Mesothelial cell of epicardium (in vitro differentiated cells): ENCODE results near the gene CAMKMT. TPM values are rescaled to one million over a fixed set of nuclear protein-coding genes. Genes with fewer than 3 reads are reported as not detected.

Source experiments
- DNase-seq, 2 experiments: peaks; one replicate each; pipeline ENCODE4 v3.0.0; 2021; ENCODE audit warnings: low spot score in 2 of 2; ENCODE audit not compliant: unreplicated experiment in 2 of 2
- H3K27ac Mint-ChIP-seq: 2 replicates; pipeline ENCODE4 v1.8.0; 2021; ENCODE audit warnings: mixed read lengths
- H3K27me3 Mint-ChIP-seq: 2 replicates; pipeline ENCODE4 v1.8.0; 2021; ENCODE audit warnings: low read depth, mixed read lengths
- H3K36me3 Mint-ChIP-seq: 2 replicates; pipeline ENCODE4 v1.8.0; 2021; ENCODE audit warnings: mixed read lengths
- H3K4me1 Mint-ChIP-seq: 2 replicates; pipeline ENCODE4 v1.8.0; 2021; ENCODE audit warnings: mixed read lengths
- H3K4me3 Mint-ChIP-seq: 2 replicates; pipeline ENCODE4 v1.8.0; 2021; ENCODE audit warnings: mild to moderate bottlenecking, moderate library complexity, mixed read lengths
- H3K9me3 Mint-ChIP-seq: 2 replicates; pipeline ENCODE4 v1.8.0; 2021; ENCODE audit warnings: mixed read lengths
- total RNA-seq: library from RNA; stranded (reverse); gene quantifications from 3 replicates; pipeline ENCODE4 v1.2.1, GENCODE V29; 2021
- TF ChIP-seq, protein P1 (sequence below): fragments of 200-600 bp; sonication (generic); IDR thresholded peaks from one replicate; pipeline ENCODE4 v1.5.0; 2021; ENCODE audit warnings: antibody characterized with exemption; ENCODE audit not compliant: unreplicated experiment

The CAMKMT gene
- total RNA-seq, 1 donor from 2014 or later = 8.3 TPM

DNA sequence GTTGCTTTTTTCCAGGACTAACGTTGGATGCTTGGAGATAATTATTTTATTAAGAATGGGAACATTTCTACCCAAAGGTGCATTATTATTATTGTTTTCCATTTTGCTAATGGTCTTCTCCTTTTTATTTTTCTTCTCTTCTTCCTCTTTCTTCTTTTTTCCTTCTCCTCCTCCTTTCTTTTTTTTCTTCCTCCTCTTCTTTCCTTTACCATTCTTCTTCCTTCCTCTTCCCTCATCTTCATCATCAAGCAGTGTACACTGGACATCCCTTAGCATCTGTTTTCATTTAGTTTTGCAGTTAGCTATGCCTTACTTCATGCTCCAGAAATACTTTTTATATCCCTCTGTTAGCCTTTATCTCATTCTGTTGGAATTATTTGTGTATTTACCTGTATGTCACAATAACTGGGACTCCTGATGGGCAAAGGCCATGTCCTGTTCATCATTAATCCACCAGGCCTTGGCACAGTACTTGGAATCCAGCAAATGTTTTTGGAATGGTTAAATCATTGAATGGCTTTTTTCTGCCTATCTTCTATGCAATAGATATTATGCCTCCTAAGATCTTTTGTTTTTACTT lies 162.7 kb downstream of the CAMKMT start:
- Mint-ChIP-seq H3K9me3 (peaks cover 18% of the 10 kb centered on the region), H3K4me3 (no peak overlapping the region), H3K27me3 (no peaks in the 10 kb centered on the region), H3K27ac (no peak overlapping the region), H3K4me1 (peaks cover 7% of the 10 kb centered on the region), H3K36me3 (peaks cover 8% of the 10 kb centered on the region)
- no peak for DNase-seq
- TF ChIP-seq, protein P1, sequence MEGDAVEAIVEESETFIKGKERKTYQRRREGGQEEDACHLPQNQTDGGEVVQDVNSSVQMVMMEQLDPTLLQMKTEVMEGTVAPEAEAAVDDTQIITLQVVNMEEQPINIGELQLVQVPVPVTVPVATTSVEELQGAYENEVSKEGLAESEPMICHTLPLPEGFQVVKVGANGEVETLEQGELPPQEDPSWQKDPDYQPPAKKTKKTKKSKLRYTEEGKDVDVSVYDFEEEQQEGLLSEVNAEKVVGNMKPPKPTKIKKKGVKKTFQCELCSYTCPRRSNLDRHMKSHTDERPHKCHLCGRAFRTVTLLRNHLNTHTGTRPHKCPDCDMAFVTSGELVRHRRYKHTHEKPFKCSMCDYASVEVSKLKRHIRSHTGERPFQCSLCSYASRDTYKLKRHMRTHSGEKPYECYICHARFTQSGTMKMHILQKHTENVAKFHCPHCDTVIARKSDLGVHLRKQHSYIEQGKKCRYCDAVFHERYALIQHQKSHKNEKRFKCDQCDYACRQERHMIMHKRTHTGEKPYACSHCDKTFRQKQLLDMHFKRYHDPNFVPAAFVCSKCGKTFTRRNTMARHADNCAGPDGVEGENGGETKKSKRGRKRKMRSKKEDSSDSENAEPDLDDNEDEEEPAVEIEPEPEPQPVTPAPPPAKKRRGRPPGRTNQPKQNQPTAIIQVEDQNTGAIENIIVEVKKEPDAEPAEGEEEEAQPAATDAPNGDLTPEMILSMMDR = no peak

DNA sequence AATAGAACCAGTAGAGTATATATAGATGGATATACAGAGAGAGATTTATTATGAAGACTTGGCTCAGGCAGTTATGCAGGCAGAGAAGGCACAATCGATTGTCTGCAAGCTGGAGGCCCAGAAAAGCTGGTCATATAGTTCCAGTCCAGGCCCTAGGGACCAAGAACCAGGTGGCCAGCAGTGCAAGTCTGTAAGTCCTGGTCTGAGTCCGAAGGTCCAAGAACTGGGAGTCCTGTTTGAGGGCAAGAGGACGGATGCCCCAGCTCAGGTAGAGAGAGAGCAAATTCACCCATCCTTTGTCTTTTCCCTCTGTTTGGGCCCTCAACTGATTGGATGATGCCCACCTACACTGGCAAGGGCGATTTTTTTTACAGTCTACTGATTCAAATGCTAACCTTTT lies 164.6 kb downstream of the CAMKMT start:
- H3K27me3 Mint-ChIP-seq = no peaks in the 10 kb centered on the region
- H3K4me1 Mint-ChIP-seq = peaks cover 13% of the 10 kb centered on the region
- no peak overlapping the region for H3K4me3 Mint-ChIP-seq
- TF ChIP-seq, protein P1 = no peak
- H3K9me3 Mint-ChIP-seq = peaks cover 9% of the 10 kb centered on the region
- H3K36me3 Mint-ChIP-seq = peaks cover 8% of the 10 kb centered on the region
- DNase-seq = no peak
- H3K27ac Mint-ChIP-seq = no peak overlapping the region

DNA sequence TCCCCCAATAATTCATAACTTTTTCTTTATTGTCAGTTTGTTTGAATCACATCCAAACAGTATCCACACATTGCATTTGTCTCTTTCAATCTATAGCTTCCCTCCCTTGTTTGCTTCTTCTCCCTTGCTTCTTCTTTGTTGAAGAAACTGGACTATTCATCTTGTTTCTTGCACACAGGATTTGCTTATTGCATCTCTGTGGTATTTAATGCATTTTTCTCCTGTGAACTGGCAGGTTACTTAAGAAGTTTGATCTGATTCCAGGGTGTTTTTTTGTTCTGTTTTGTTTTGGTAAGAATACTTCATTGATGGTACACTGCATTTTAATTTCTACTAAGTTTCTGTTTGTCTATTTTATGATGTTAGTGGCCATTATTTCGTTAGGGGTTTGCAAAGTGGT lies 166.8 kb downstream of the CAMKMT start:
- no peak for DNase-seq
- no peak overlapping the region for H3K27ac Mint-ChIP-seq
- H3K36me3 Mint-ChIP-seq = peaks cover 5% of the 10 kb centered on the region

DNA sequence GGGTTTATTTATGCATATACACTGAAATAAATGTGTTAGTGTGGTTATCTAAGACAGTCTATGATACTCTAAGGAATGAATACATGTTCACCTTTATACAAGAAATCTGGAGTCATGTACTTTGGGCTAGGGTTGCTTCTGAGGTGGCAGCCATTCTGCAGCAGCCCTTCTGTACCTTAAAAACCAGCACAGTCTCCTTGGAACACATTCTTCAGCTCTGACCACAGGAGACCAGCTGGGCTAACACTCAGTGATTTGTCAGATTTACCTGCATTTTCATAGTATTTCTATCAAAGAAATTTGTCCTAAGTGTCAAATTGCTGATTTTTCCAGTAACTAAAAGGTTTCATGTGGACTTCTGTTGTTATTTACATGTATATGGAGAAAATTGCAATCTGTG lies 167.7 kb downstream of the CAMKMT start:
- peaks cover 20% of the 10 kb centered on the region for H3K4me1 Mint-ChIP-seq
- no peak for DNase-seq
- peaks cover 9% of the 10 kb centered on the region for H3K36me3 Mint-ChIP-seq
- no peak overlapping the region for H3K27ac Mint-ChIP-seq
- TF ChIP-seq, protein P1 = no peak
- H3K9me3 Mint-ChIP-seq = peaks cover 11% of the 10 kb centered on the region
- no peak overlapping the region for H3K4me3 Mint-ChIP-seq
- no peaks in the 10 kb centered on the region for H3K27me3 Mint-ChIP-seq

More for the DNA sequence above, 166.8 kb downstream of the CAMKMT start:
- Mint-ChIP-seq H3K27me3 (no peaks in the 10 kb centered on the region), H3K9me3 (peaks cover 2% of the 10 kb centered on the region), H3K4me1 (peaks cover 20% of the 10 kb centered on the region), H3K4me3 (no peak overlapping the region)
- TF ChIP-seq, protein P1 = no peak

DNA sequence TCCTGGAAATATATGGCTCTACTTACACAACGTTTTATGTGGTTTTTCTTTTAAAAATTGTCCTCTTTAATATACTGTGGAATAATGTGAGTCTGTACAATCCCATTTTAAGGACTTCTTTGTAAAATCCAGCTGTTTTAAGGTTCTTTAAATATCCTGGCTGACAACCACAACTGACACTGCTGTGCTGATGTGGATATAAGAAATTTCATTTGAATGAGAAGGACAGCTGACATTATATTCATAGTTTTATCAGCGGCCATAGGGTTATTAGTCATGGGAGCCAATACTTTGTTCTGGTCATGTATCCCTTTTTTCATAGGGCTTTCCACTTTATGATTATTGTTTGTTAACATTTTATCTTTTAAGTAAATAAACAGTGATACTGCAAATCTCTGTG lies 169.5 kb downstream of the CAMKMT start:
- Mint-ChIP-seq H3K4me1 (peaks cover 20% of the 10 kb centered on the region), H3K27me3 (no peaks in the 10 kb centered on the region), H3K9me3 (peaks cover 13% of the 10 kb centered on the region), H3K4me3 (no peak overlapping the region), H3K27ac (peak overlapping the region; percentile 25), H3K36me3 (peaks cover 9% of the 10 kb centered on the region)
- no peak for DNase-seq
- TF ChIP-seq, protein P1 = no peak

DNA sequence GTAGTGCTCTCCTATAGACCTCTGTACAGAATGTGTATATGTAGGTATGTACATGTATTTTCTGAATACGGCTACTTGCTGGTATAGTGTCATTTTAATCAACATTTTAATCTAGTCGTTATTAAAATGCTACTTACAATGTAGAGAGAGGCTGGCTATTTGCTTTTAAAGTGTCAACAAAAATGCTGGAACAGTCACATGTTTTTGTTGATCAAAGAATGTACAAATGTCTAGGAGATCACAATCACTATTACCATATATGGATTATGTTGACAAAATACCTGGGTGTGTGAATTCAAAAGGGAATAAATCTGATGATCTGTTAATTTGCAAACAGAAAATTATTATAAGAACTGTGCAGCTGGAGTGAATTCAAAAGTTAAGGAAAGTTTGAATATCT lies 170.3 kb downstream of the CAMKMT start:
- Mint-ChIP-seq H3K36me3 (peaks cover 9% of the 10 kb centered on the region), H3K4me3 (no peak overlapping the region), H3K27ac (no peak overlapping the region), H3K27me3 (no peaks in the 10 kb centered on the region), H3K4me1 (peaks cover 20% of the 10 kb centered on the region), H3K9me3 (peaks cover 18% of the 10 kb centered on the region)
- TF ChIP-seq, protein P1 = no peak
- DNase-seq = no peak
